ENCODE results near the gene NT5DC1. TPM values are rescaled to one million over a fixed set of nuclear protein-coding genes. Genes with fewer than 3 reads are reported as not detected.

NT5DC1 gene
- total and polyA plus RNA-seq, 10 of the 15 experiments (the other 5 are each of a cell fraction or from before 2014, with no cell fraction given), result 40.8 to 140 (median 66.8) TPM

- Histone ChIP-seq H3K9ac (ENCODE audit: control insufficient read depth, insufficient read depth, low read length) (no peak overlapping the region), H3K27me3 (replicated peaks in 1 of 2; ENCODE audit: control insufficient read depth in 2 of 2, insufficient read depth in 2 of 2, low read length in 1 of 2) (no peaks in the 10 kb centered on the region), H3K36me3 (ENCODE audit: control insufficient read depth in 2 of 2, insufficient read depth in 2 of 2, low read length in 1 of 2) (peaks cover 0 to 1% of the 10 kb centered on the region in 2 experiments; a peak in 2 of 4 replicates), H3K4me2 (ENCODE audit: control insufficient read depth, insufficient read depth) (no peak overlapping the region), H3K79me2 (ENCODE audit: control insufficient read depth, insufficient read depth, low read length) (no peaks in the 10 kb centered on the region), H3K4me3 (no peak overlapping the region), H3K27ac (ENCODE audit: control insufficient read depth, insufficient read depth) (no peak overlapping the region), H3K4me1 (ENCODE audit: control insufficient read depth, insufficient read depth, low read length) (no peaks in the 10 kb centered on the region), H2AFZ (ENCODE audit: control insufficient read depth, low read depth, low read length) (no peak overlapping the region), H4K20me1 (ENCODE audit: control insufficient read depth, insufficient read depth) (no peaks in the 10 kb centered on the region), H3K9me3 (replicated peaks; ENCODE audit: control insufficient read depth, insufficient read depth, low read length) (peaks cover 9% of the 10 kb centered on the region)
- RAD21 ChIA-PET (ENCODE audit: unreplicated experiment), result no interaction called here
- DNase-seq (ENCODE audit: low read depth, low spot score) (no peak), ATAC-seq (no peak), FAIRE-seq (no peak)
- intact Hi-C loops (cut with micrococcal nuclease; ENCODE audit: unreplicated experiment), result no loop called here
- in situ Hi-C loops (cut with MboI), result no loop called here
- CTCF ChIA-PET, result interaction anchor here (0.6 to 1.8 kb wide), 3 partner anchors 47 to 511 kb away, joined by 4 to 5 read pairs (median 4); no protein-coding TSS in a partner anchor
- POLR2A ChIA-PET, result no interaction called here
- TF ChIP-seq SMAD1 (IDR thresholded peaks at IDR 0.05; ENCODE audit: low read depth, partially characterized antibody) (no peak), NR2F1 (conservative IDR thresholded peaks at IDR 0.05) (no peak), NRF1 (conservative IDR thresholded peaks at IDR 0.05; ENCODE audit: low read depth, low read length) (no peak), PAX8 (IDR thresholded peaks at IDR 0.05) (no peak), FOS (IDR thresholded peaks at IDR 0.05; ENCODE audit: borderline replicate concordance, extremely low read depth, insufficient read length) (no peak), MYB (IDR thresholded peaks at IDR 0.05; ENCODE audit: borderline replicate concordance, low read depth, low read length) (no peak), ZNF622 (IDR thresholded peaks at IDR 0.05) (no peak), HCFC1 (IDR thresholded peaks at IDR 0.05; ENCODE audit: low read length) (no peak), CREM (IDR thresholded peaks at IDR 0.05; ENCODE audit: low read depth) (no peak), ZNF207 (IDR thresholded peaks at IDR 0.05; ENCODE audit: borderline replicate concordance) (no peak), CEBPB (IDR thresholded peaks at IDR 0.05; ENCODE audit: borderline replicate concordance in 1 of 2, low read depth in 2 of 2, low read length in 2 of 2) (no peak), SIN3A (IDR thresholded peaks at IDR 0.05; ENCODE audit: low read depth, low read length) (no peak), POLR2A (IDR thresholded peaks at IDR 0.05; ENCODE audit: low read depth, low read length) (no peak), IRF5 (IDR thresholded peaks at IDR 0.05; ENCODE audit: borderline replicate concordance) (no peak), EED (IDR thresholded peaks at IDR 0.05; ENCODE audit: low read depth) (no peak), ZSCAN29 (IDR thresholded peaks at IDR 0.05) (no peak), ZBED1 (IDR thresholded peaks at IDR 0.05; ENCODE audit: borderline replicate concordance) (no peak), TCF7 (IDR thresholded peaks at IDR 0.05; ENCODE audit: borderline replicate concordance) (no peak), ZZZ3 (IDR thresholded peaks at IDR 0.05; ENCODE audit: control insufficient read depth, insufficient read length, low read depth) (no peak)
- BruUV-seq (replicated peaks), result TSS peak; percentile 40
- SMC1A ChIA-PET (ENCODE audit: uncharacterized antibody, unreplicated experiment), result interaction anchor here (1.0 kb wide), 1 partner anchor 17 kb away, joined by 3 read pairs; no protein-coding TSS in a partner anchor
- 100% methylated on average over 2 of the region's 2 CpGs for WGBS (ENCODE audit: insufficient coverage, insufficient replicate concordance, low lambda C conversion rate, missing lambda C conversion rate)
Measured at GRCh38 chr6:116169880-116170279, 69.2 kb downstream of the NT5DC1 start.

All from GM12878 (cell line).